Occipital lobe (tissue), 2 donors: ENCODE data around the gene RCAN1. TPM values are rescaled to one million over a fixed set of nuclear protein-coding genes. Genes with fewer than 3 reads are reported as not detected.
A peak's percentile ranks its signal among the peaks of the same experiment; 100 is the strongest.

Experiments
- DNase-seq: peaks from one replicate; lab custom pipeline; 2025; lab: John Stamatoyannopoulos, UW
- total RNA-seq: library from RNA; depleted of rRNA; stranded (reverse); fragments of >200 nt; gene quantifications from one replicate; pipeline ENCODE4 v1.2.3, GENCODE V29; 2014

Gene RCAN1
- total RNA-seq, 1 donor from 2014 or later: 56.8 TPM

DNA sequence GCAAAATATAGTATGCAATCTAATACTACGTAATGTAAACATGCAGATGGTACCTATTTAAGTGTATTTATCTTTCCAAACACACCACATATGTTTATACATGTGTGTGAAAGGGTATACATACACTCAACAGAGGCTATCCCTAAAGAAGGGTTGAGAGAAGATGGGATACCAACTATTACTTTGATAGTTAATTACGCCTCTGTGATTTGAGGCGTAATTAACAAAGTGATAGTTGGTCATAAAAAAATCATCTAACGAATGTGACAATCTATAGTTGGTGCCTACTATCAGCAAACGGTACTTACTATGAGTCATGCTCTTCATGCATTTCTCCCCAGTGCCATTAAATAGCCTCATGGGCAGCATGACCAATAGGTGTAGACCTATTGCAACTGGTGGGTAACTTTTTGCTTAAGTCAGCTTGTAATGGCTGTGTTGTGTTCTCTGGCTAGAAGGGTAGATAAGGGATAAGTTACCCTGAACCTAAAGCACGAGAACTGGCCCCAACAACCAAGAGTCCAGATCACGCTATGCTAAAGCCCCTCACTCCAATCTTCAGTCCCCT, 15.3 kb downstream of the RCAN1 start:
- DNase-seq: no peak

DNA sequence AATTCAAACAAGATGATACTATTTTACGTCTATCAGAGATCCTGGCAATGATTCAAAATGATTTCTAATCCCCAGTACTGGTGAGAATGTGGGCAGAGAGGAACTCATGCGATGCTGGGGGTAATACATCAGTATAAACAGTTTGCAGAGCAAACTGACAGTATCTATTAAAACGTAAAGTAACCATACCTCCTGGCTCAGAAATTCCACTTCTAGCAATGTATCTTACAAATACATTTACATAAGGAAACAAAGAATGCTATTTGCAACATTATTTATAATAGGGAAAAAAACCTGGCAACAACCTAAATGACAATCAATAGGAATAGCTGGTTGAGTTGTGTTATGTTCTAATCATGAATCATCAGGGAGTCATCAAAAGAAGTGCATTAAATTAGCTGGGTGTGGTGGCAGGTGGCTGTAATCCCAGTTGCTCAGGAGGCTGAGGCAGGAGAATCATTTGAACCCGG, 15.9 kb downstream of the RCAN1 start:
- DNase-seq: no peak

DNA sequence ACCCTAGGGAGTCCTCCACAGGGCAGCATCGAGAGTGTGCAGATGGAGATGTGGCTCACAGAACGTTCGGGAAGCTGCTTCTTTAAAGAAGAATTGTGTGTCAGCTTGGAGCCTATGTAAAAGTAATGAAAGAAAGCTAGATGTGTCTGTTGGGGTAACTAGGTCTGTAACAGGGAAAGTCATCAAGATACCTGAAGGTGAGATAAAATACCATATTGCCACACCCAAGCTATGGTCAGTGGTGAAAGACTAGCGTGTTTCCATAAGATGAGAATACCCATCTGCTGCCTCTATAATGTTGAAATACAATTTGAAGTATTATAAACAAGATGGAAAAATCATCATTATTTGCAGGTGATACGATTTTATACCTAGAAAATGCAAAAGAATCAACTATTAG, 17.5 kb downstream of the RCAN1 start:
- no peak for DNase-seq

- no peak for DNase-seq
These were observed 18.2 kb downstream of the RCAN1 start for GRCh38 chr21:34596561-34597271.

GRCh38 chr21:34595457-34595856, 19.5 kb downstream of the RCAN1 start:
- peak; percentile 14 for DNase-seq

- DNase-seq: no peak
These were observed 20.2 kb downstream of the RCAN1 start for GRCh38 chr21:34594566-34595234.

- DNase-seq: no peak
These were observed 20.9 kb downstream of the RCAN1 start for GRCh38 chr21:34593954-34594531.

DNA sequence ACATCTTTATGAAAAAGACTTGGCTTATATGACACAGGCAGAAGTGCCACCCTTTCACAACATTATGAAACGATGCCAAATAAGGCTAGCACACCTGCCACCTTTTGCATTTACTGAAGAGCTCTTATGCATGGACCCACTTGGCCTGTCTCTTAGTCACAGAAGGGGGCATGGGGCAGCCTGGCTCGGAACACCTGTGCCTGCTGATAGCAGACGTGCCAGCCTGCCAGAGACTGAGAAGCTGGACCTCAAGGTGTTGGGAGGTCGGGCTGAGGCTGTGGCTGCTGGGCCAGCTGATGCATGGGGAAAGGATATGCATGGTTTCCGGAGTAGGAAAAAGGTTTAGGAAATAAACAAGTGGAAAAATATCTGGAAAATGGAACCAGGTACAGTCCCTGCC, 21.5 kb downstream of the RCAN1 start:
- no peak for DNase-seq

DNA sequence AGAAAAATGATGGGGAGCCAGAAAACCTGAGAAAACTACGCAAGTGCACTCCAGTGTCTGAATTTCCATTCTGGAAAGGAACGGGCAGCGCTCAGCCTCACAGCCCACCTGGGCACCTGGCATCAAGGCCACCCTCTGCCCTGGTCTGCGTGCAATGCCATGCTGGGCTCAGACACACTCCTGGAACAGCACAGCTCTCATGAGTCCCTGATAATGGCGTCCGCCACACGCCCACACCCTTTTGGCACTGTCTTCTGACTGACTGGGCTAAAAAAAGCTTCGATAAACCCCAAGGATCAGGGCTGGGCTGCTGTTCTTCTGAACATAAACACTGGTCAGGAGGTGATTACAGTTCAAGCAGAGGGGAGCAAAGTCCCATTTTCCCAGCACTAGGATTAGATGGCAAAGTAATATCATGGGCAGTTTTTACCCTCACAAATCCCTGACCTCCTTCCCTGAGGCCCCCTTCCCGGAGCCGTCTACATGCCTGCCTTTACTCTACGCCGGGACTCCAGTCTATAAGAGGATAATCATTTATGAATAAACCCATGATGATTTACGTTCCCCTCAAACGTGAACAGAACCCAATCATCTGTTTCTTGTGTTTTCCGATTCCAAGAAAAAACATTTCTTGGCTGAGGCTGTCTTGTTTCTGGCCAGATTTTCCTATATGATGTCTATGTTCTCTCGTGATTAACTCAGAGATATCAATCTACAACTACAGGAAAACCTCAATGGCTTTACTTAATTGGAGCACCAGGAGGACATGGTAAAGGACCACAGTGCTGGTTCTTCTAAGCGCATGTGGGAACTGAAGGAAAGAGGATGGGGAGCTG, 22.6 kb downstream of the RCAN1 start:
- peak; percentile 27 for DNase-seq

- DNase-seq: no peak
These were observed 24.4 kb downstream of the RCAN1 start for GRCh38 chr21:34590520-34590919.

GRCh38 chr21:34589511-34590282, 25.2 kb downstream of the RCAN1 start:
- DNase-seq: no peak

DNA sequence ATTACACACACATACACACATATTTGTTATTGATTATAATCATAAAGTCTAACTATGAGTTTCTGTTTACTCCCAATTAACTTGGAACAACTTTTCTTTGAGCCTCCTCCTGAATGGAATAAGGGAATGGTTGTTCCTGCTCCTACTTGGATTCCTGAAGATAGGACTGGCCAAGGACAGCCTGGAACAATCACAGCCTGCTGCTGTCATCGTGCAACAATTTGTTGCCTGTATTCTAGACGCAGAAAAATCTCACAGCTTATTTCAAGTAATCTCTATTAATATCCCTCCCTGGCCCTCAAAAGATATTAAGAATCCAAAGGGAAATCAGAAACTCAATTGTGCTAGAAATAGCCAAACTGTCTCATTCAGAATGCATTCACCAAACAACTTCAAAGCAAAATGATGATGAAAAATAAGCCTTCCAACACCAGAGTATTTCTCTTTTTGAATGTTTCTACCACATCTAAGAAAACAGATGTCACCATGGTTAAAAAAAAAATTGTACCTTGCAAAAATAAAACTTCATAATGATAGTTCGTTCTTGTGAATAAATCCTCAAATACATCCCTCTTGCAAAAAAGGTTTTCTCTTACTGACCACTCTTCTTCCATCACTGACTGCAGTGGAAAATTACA, 30.9 kb downstream of the RCAN1 start:
- no peak for DNase-seq

DNA sequence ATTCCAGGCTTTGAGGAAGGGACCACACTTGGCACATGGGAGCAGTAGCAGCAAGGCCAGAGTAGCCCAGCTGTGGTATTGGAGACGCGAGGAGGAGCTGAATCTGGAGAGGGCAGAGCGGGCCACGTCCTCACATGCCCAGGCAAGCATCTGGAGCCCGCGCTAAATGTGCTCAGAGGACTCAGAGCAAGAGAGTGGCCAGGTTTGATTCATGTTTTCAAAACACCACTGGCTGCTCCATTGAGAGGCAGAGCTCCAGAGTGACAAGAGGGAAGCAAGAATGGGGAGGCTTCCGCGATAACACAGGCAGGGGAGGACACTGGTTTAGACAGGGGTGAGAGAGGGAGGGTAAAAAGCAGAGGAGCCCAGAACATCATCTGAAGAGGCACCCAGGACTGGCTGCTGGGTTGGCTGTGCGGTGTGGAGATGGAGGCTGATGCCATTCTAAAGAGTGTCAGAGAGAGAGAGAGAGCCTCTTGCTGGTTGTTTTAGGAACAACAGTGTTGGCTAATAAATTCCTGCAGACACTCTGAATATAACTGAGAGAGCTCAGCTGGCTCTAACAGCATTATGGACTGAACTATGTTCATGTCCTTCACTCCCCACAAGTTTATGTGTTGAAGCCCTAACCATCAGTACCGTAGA, 32.3 kb downstream of the RCAN1 start:
- no peak for DNase-seq

DNA sequence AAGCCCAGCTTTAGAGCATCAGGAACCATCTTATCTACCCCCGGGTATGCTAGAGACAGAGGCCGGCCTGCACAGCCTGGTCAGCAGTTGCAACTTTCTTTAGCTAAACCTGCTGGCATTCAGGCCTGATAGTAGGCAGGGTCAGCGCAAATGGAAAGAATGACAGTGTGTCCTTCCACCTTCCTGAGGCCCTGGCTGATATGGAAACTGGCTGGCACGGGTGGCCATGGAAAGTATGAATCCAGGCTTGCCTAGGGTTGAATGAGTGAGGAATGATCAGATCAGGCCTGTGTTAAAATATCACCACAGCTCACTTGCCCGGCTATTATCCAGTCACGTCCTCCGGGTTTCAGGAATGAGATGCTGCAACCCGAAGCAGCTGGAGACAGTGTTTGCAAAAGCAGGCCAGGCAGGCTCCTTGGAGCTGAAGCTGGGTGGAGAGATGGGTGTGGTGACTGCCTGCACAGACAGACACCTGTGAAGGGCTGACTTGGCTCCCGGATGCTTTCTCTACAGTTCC, 34.7 kb downstream of the RCAN1 start:
- no peak for DNase-seq

GRCh38 chr21:34579411-34579810, 35.5 kb downstream of the RCAN1 start:
- no peak for DNase-seq

GRCh38 chr21:34576041-34576511, 38.8 kb downstream of the RCAN1 start:
- no peak for DNase-seq

GRCh38 chr21:34574601-34575529, 40.0 kb downstream of the RCAN1 start:
- DNase-seq: peak; percentile 19

DNA sequence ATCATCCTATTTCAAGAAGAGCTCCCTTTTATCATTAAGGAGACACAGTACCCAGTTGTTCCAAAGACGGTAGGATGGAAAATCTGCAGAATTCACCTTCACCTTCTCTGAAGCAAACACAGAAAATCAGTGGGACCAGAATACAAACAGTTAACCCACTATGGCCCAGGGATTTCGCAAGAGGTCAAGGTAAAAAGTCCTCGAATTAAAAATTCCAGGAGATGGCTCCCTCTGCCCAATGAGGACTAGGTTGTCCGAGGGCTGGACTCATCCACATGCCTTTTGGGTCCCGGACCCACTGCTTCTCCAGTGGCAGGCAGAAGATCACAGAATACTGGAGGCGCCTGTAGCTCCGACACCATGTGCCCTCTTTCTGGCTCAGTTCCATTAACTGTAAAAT, 42.9 kb downstream of the RCAN1 start:
- DNase-seq: no peak
